ENCODE measurements around the gene RUBCN. TPM values are rescaled to one million over a fixed set of nuclear protein-coding genes. Genes with fewer than 3 reads are reported as not detected.

Gene RUBCN
- total and polyA plus RNA-seq, 10 donors: 7.5 to 129 (median 60.6) TPM

GRCh38 chr3:197746209-197746608 lies 9.5 kb upstream of the RUBCN start:
- H3K9me3 ChIP-seq: no peaks in the 10 kb centered on the region
- no peaks in the 10 kb centered on the region for H3K36me3 ChIP-seq
- H3K4me1 ChIP-seq: peaks cover 6 to 33% (median 19%) of the 10 kb centered on the region in 6 donors
- H3K4me3 ChIP-seq: no peak overlapping the region
- no peaks in the 10 kb centered on the region for H3K27me3 ChIP-seq (replicated peaks in 1 of 7)
- H3K27ac ChIP-seq: no peak overlapping the region
- TF ChIP-seq POLR2A (IDR thresholded peaks at IDR 0.05) (no peak), POLR2AphosphoS5 (IDR thresholded peaks at IDR 0.05) (no peak), CTCF (IDR thresholded peaks at IDR 0.05 in 8 of 11, conservative IDR thresholded peaks at IDR 0.05 in 3 of 11) (no peak)
- 83 to 90% (median 89%) methylated on average over 3 of the region's 3 CpGs for WGBS, 5 donors
- intact Hi-C loops (cut with DNase I; ENCODE audit: low total_unique reads): no loop called here
- no peak for DNase-seq

GRCh38 chr3:197742787-197743186 lies 6.1 kb upstream of the RUBCN start:
- peaks cover 1 to 21% (median 12%) of the 10 kb centered on the region in 6 donors for H3K4me1 ChIP-seq
- DNase-seq: no peak
- WGBS, 5 donors: 83 to 93% (median 92%) methylated on average over 3 of the region's 3 CpGs
- H3K4me3 ChIP-seq: no peak overlapping the region
- no peaks in the 10 kb centered on the region for H3K9me3 ChIP-seq
- no peak for TF ChIP-seq CTCF (IDR thresholded peaks at IDR 0.05 in 8 of 11, conservative IDR thresholded peaks at IDR 0.05 in 3 of 11)
- no peak for TF ChIP-seq POLR2A (IDR thresholded peaks at IDR 0.05)
- no peak for TF ChIP-seq POLR2AphosphoS5 (IDR thresholded peaks at IDR 0.05)
- intact Hi-C loops (cut with DNase I; ENCODE audit: low total_unique reads): no loop called here
- H3K36me3 ChIP-seq: no peaks in the 10 kb centered on the region
- H3K27me3 ChIP-seq (replicated peaks in 1 of 7): no peaks in the 10 kb centered on the region
- H3K27ac ChIP-seq: no peak overlapping the region

GRCh38 chr3:197737749-197738462 lies 1.2 kb upstream of the RUBCN start:
- intact Hi-C loops (cut with DNase I; ENCODE audit: low total_unique reads): no loop called here
- TF ChIP-seq CTCF (IDR thresholded peaks at IDR 0.05 in 8 of 11, conservative IDR thresholded peaks at IDR 0.05 in 3 of 11) (no peak), POLR2AphosphoS5 (IDR thresholded peaks at IDR 0.05) (no peak), POLR2A (IDR thresholded peaks at IDR 0.05) (no peak)
- Histone ChIP-seq H3K36me3 (no peaks in the 10 kb centered on the region), H3K27ac (peak overlapping the region in 5 of 8 donors; percentile 88 to 96 (median 94)), H3K4me1 (peaks cover 17 to 49% (median 42%) of the 10 kb centered on the region in 6 donors), H3K9me3 (no peaks in the 10 kb centered on the region), H3K4me3 (peak overlapping the region in 6 of 8 donors; percentile 88 to 97 (median 91)), H3K27me3 (replicated peaks in 1 of 7) (no peaks in the 10 kb centered on the region)
- DNase-seq: no peak
- WGBS, 5 donors: 68 to 77% (median 70%) methylated on average over 11 of the region's 11 CpGs

GRCh38 chr3:197737319-197737649 lies 580 bp upstream of the RUBCN start:
- H3K27me3 ChIP-seq (replicated peaks in 1 of 7): no peaks in the 10 kb centered on the region
- H3K27ac ChIP-seq: peak overlapping the region; percentile 49 to 96 (median 93)
- no peaks in the 10 kb centered on the region for H3K9me3 ChIP-seq
- intact Hi-C loops (cut with DNase I; ENCODE audit: low total_unique reads): no loop called here
- 1 to 3% (median 1%) methylated on average over 6 of the region's 6 CpGs for WGBS, 5 donors
- peaks cover 17 to 55% (median 48%) of the 10 kb centered on the region in 6 donors for H3K4me1 ChIP-seq
- peak overlapping the region; percentile 88 to 97 (median 91) for H3K4me3 ChIP-seq
- DNase-seq: no peak
- TF ChIP-seq CTCF (IDR thresholded peaks at IDR 0.05 in 8 of 11, conservative IDR thresholded peaks at IDR 0.05 in 3 of 11) (no peak), POLR2A (IDR thresholded peaks at IDR 0.05) (no peak), POLR2AphosphoS5 (IDR thresholded peaks at IDR 0.05) (no peak)
- no peaks in the 10 kb centered on the region for H3K36me3 ChIP-seq
